ENCODE data around the gene MDN1. TPM values are rescaled to one million over a fixed set of nuclear protein-coding genes. Genes with fewer than 3 reads are reported as not detected.
"Not testable (repeated sequence)": the region's sequence is repeated elsewhere in the genome, so short reads cannot be mapped to it uniquely, and the experiment has no call there.

The MDN1 gene
- total RNA-seq, 1 experiment from 2014 or later: 30.1 TPM

DNA sequence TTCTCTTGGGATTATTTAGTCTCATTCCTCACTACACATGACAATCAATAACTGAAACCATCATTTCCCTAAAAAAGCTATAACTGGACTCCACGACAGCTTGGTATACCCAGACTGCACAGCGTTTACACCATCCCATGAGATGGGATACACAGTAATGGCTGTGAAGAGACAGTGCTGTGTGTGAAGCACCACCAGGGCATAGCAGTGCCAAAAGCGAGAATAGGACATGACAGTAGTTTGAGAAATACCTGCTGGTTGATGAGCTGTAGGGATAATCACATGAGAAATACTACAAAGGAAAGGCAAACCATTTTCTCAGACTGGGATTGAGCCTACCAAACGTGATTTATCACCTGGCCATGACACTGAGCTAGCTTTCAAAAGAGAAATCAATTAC is 158.6 kb downstream of the MDN1 start:
- no peak for DNase-seq (ENCODE audit: low spot score)

GRCh38 chr6:89657445-89658158 is 162.0 kb downstream of the MDN1 start:
- no peak for DNase-seq (ENCODE audit: low spot score)

DNA sequence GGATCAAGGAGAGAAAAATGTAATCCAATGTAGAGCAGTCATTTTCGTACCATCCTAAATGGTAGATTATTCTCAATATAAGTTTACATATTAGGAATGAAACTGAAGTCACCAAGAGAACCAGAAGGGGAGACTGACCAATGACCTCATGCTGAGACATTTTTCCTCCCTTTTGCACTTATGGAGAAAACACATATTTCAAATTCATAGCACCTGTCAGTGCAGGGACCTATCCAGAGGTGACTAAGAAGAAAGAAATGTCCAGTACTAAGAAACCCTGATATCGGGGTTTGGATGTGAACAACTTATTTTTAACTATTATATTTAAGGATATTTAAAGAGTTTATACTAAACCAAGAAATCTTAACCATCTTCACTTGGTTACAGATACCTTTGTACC is 164.5 kb downstream of the MDN1 start:
- DNase-seq (ENCODE audit: low spot score): no peak

- no peak for DNase-seq (ENCODE audit: low spot score)
Observed at GRCh38 chr6:89650579-89650978, 169.0 kb downstream of the MDN1 start.

DNA sequence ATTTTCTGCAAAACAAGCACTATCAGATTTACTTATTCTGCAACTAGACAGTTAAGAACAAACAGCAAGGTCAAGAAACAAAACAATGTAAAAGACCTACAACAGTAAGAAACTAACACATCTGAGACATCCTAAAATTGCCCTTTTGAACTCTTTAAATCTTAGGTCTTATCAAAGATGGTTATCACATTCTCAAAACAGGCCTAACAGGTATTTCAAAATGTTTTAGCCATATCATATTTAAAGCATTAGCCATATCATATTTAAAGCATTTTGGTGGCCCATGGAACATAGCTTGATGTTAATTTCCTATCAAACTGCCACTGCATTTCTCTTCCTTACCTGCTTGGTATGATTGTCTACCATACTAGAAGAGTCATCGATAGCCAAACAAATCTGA is 169.9 kb downstream of the MDN1 start:
- DNase-seq (ENCODE audit: low spot score): no peak

DNA sequence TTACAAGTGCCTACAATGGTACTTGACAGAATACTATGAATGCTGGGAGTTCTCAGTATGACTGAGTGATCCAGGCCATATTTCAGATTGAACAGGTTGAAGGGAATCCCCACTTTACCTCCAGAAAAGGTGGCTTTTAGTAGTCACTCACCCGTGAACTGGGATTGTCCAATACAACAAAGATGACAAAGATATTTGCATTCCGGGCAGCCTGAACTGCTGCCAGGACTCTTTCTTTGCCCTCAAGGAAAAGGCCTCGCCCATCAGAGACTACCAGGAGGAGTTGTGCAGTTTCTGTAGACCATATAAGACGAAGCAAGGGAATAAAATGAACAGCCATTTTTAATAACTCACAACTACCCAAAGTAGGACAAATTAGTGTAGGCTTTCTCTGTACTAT is 174.7 kb downstream of the MDN1 start:
- DNase-seq (ENCODE audit: low spot score): no peak

GRCh38 chr6:89643406-89643805 is 176.2 kb downstream of the MDN1 start:
- DNase-seq (ENCODE audit: low spot score): no peak

GRCh38 chr6:89642956-89643355 is 176.6 kb downstream of the MDN1 start:
- DNase-seq (ENCODE audit: low spot score): no peak

GRCh38 chr6:89641581-89641980 is 178.0 kb downstream of the MDN1 start:
- DNase-seq (ENCODE audit: low spot score): not testable (repeated sequence)

- DNase-seq (ENCODE audit: low spot score): no peak
Observed at GRCh38 chr6:89640804-89641203, 178.8 kb downstream of the MDN1 start.

GRCh38 chr6:89638320-89639195 is 181.0 kb downstream of the MDN1 start, which contains the start of gene LYRM2:
TSS of gene LYRM2 (minus strand) at chr6:89638747. CDS start at chr6:89638716, 31 bp downstream.
- peak; percentile 96 for DNase-seq (ENCODE audit: low spot score)

DNA sequence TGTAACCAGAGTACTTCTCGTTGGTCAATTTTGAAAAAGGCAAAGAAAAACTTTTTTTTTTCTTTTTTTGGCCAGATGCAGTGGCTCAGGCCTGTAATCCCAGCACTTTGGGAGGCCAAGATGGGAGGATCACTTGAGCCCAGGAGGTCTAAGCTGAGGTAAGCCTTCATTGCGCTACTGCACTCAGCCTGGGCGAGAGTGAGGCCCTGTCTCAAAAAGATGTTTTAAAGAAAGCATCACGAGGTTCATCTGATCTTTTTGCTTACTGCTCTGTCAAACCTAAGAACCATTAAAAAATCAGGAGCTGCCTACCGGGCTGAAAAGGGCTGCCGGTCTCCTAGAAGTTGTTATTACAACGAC is 181.7 kb downstream of the MDN1 start:
- no peak for DNase-seq (ENCODE audit: low spot score)

- DNase-seq (ENCODE audit: low spot score): not testable (repeated sequence)
Observed at GRCh38 chr6:89636412-89636811, 183.2 kb downstream of the MDN1 start.

DNA sequence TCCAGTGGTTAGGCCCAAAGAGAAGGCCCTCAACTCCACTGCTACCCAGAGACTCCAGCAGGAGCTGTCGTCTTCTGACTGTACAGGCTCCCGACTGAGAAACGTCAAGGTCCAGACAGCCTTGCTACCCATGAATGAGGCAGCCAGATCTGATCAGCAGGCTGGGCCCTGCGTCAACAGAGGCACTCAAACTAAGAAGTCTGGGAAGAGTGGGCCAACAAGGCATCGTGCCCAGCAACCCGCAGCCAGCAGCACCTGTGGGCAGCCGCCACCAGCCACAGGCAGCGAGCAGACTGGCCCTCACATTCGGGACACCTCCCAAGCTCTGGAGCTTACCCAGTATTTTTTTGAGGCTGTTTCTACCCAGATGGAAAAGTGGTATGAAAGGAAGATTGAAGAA is 189.1 kb downstream of the MDN1 start:
- no peak for DNase-seq (ENCODE audit: low spot score)

DNA sequence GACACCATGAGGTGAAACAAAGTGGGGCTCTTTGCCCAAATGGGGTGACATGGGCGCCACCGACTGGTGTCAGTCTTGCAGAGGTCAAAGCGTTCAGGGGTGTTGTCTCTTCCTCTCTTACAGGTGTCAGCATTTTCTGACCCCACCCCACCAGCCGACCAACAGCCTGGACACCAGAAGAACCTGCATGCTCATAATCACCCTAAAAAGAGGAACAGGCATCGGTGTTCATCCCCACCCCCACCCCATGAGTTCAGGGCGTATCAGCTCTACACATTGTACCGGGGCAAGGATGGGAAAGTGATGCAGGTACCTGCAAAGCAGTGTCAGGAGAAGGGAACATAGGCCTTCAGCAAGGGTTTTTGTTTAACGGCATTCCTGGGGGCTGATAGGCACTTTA is 195.8 kb downstream of the MDN1 start:
- DNase-seq (ENCODE audit: low spot score): no peak

DNA sequence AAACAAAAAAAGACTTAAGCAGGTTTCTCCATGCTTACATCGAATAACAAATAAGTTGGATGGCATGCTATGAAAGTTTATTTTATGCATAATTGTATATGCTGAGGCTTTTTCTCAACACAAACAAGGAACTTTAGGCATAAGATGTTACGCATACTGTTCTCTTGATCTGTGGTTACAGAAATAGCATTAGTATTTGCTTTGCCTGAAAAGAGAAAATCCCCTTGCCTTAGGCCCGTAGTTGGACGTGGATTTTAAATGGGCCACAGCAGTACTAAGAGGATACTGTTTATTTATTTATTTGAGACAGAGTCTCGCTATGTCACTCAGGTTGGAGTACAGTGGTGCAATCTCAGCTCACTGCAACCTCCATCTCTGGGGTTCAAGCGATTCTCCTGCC is 200.0 kb downstream of the MDN1 start:
- DNase-seq (ENCODE audit: low spot score): no peak

DNA sequence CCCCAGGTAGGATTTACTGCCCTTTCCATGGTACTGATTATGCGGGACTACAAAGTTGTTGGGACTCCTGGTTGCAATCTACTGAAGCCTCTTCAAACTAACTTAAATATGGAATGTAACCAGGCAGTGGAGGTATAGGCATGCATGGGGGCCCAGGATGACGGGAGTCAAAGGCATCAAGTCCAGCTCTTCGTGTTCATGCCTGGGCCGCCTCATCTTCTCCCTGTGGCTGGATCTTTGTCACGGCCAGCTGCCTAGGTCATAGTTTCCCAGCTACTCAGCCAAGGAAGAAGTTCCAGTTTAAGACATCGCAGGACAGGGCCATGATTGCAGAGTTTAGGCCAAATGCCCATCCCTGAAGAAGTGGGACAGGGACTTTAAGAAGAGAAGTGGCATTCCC is 201.6 kb downstream of the MDN1 start:
- DNase-seq (ENCODE audit: low spot score): no peak

GRCh38 chr6:89616531-89616930 is 203.1 kb downstream of the MDN1 start:
- no peak for DNase-seq (ENCODE audit: low spot score)

GRCh38 chr6:89615882-89616281 is 203.7 kb downstream of the MDN1 start:
- DNase-seq (ENCODE audit: low spot score): no peak

- DNase-seq (ENCODE audit: low spot score): no peak
Observed at GRCh38 chr6:89613790-89614189, 205.8 kb downstream of the MDN1 start.

- no peak for DNase-seq (ENCODE audit: low spot score)
Observed at GRCh38 chr6:89612121-89612520, 207.5 kb downstream of the MDN1 start.

GRCh38 chr6:89611666-89612065 is 207.9 kb downstream of the MDN1 start:
- no peak for DNase-seq (ENCODE audit: low spot score)

- DNase-seq (ENCODE audit: low spot score): peak; percentile 63
Observed at GRCh38 chr6:89610149-89610642, 209.4 kb downstream of the MDN1 start.
